AG10803 (cell line): ENCODE data around the gene MIPOL1.
"Not testable (repeated sequence)": the region's sequence is repeated elsewhere in the genome, so short reads cannot be mapped to it uniquely, and the experiment has no call there.

ENCODE experiments used
- DNase-seq: peaks from one replicate; pipeline ENCODE4 v3.0.0; 2010; ENCODE audit warnings: low read depth
- H3K4me3 ChIP-seq: 2 replicates; pipeline ENCODE4 v1.5.1; 2011; ENCODE audit warnings: mild to moderate bottlenecking, low read length, control low read depth
- TF ChIP-seq, protein P1 (sequence below): conservative IDR thresholded peaks from 2 replicates; pipeline ENCODE4 v1.5.1; 2011; ENCODE audit warnings: mild to moderate bottlenecking, low read length, control low read depth, inconsistent platforms

Gene MIPOL1

GRCh38 chr14:37375566-37375965 lies 177.8 kb downstream of the MIPOL1 start:
- DNase-seq: no peak
- TF ChIP-seq, protein P1, sequence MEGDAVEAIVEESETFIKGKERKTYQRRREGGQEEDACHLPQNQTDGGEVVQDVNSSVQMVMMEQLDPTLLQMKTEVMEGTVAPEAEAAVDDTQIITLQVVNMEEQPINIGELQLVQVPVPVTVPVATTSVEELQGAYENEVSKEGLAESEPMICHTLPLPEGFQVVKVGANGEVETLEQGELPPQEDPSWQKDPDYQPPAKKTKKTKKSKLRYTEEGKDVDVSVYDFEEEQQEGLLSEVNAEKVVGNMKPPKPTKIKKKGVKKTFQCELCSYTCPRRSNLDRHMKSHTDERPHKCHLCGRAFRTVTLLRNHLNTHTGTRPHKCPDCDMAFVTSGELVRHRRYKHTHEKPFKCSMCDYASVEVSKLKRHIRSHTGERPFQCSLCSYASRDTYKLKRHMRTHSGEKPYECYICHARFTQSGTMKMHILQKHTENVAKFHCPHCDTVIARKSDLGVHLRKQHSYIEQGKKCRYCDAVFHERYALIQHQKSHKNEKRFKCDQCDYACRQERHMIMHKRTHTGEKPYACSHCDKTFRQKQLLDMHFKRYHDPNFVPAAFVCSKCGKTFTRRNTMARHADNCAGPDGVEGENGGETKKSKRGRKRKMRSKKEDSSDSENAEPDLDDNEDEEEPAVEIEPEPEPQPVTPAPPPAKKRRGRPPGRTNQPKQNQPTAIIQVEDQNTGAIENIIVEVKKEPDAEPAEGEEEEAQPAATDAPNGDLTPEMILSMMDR: no peak
- no peak overlapping the region for H3K4me3 ChIP-seq

DNA sequence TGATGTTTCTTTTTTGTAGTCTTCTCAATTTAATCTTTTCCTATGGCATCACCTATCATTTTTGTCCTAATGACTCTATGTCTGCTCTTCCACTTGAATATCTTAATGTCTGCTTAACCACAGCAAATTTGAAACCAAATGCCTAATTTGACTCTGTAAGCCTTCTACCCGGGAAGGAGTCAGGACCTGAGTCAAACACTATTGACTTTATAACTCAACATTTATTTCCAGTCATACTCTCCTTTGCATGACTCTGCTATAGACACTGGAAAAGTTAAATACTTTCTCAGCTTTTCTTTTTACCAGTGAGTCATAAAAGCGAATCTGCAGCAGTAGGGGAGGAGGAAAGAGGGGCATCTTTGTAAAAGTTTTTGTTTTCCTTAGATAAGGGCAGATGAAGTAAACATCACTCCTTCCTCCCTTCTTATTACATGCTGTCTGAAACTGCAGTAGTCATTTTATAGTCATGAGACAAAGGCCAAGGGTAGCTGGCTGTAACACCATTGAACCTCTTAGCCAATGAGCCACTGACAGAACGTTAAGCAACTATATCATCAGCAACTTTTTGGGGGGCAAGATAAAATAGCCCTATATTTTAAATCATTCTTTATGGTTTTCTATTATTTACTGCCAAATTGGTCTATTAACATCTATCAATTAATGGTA lies 179.3 kb downstream of the MIPOL1 start:
- no peak overlapping the region for H3K4me3 ChIP-seq
- TF ChIP-seq, protein P1: no peak
- DNase-seq: no peak

- TF ChIP-seq, protein P1: no peak
- no peak overlapping the region for H3K4me3 ChIP-seq
- no peak for DNase-seq
Measured at GRCh38 chr14:37384870-37385596, 187.3 kb downstream of the MIPOL1 start.

- H3K4me3 ChIP-seq, DNase-seq: not testable (repeated sequence)
Measured at GRCh38 chr14:37397157-37397940, 199.6 kb downstream of the MIPOL1 start.

- TF ChIP-seq, protein P1: no peak
- DNase-seq: no peak
- no peak overlapping the region for H3K4me3 ChIP-seq
Measured at GRCh38 chr14:37397941-37398215, 200.1 kb downstream of the MIPOL1 start.

DNA sequence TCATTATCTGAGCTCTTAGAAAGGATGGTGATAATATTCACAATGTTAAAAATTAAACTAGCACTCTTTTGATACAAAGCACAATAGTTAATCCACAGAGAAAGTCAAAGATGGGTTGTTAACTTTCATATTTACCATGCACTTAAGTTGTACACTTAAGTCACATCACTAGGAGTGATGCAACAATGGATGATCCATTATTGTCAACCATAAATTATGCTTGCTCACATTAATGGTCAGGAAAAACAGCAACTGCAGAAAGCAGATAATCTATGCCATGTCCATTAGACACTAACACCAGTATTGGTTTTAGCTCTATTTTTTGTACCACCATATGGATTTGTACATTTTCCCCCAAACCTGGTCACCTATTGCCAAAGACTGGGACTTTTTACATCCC lies 201.8 kb downstream of the MIPOL1 start:
- TF ChIP-seq, protein P1: no peak
- DNase-seq: no peak
- no peak overlapping the region for H3K4me3 ChIP-seq

DNA sequence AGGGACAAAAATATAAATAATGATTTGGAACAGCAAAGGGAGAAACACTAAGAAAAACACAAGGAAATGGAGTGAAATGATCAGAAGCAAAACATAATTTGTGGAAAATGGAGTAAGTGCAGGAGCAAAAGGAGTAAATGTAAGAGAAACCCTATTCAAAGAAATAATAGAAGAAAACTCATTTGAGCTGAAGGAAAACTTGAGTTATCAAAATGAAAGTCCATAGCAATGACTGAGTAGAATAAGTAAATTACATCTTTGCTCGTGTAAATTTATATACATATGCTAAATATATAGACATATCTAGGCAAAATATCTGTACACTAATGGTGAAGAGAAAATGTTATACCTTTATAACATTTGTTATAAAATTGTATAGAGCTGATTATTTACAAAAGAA lies 203.4 kb downstream of the MIPOL1 start:
- TF ChIP-seq, protein P1: no peak
- no peak overlapping the region for H3K4me3 ChIP-seq

More for the DNA sequence above, 203.4 kb downstream of the MIPOL1 start:
- DNase-seq: no peak
